ENCODE measurements around the gene POLR2M.

POLR2M gene

DNA sequence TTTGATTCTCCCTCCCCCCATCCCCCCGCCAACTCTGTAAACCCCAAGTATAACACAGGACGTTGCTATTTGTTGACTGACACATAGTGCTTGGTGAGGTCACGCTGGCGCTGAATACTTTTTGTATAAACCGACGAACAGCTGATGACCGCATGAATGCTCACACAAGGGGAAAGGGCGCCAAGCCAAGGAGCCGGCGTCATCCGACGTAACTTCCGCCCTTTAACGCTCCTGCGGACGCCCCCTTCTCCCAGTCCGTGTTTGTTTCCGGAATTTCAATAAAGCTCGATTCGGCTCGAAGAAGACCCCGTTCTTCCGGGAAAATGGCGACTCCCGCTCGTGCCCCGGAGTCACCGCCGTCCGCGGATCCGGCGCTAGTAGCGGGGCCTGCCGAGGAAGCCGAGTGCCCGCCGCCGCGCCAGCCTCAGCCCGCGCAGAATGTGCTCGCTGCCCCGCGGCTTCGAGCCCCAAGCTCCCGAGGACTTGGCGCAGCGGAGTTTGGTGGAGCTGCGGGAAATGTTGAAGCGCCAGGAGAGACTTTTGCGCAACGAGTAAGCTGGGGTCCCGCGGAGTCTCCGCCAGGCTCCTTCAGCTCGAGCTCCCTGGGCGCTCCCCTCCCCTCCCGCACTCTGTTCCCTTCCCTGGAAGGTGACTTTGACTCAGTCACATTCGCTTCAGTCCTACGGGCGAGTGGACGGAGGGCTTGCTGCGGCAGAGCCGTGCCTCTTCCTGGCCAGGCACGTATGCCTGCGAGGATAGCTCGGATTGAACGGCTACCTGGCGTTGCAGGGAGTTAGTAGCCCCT is at the start of gene POLR2M:
Gene POLR2M, plus strand, starts transcription at position 310 of the 805 bp plus-strand sequence. Its CDS starts 129 bp downstream, at position 439.
- peak; percentile 87 to 95 for DNase-seq

DNA sequence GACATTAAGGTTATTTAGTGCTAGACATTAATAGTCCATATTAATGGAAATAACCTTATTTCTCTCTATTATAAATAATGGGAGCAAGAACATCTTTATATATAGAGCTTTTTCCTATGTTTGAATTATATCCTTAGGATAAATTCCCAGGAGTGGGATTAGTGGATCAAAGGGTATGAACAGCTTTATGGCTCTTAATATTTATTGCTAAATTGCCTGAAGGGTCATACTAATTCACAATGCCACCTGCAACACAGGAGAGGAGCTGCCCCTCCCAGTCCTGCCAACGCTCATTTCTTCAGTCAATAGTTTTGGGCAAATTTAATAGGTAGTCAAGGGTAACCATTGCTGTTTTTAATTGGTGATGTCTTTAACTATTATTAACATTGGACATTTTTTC is 48.9 kb upstream of the POLR2M start:
- DNase-seq: no peak

DNA sequence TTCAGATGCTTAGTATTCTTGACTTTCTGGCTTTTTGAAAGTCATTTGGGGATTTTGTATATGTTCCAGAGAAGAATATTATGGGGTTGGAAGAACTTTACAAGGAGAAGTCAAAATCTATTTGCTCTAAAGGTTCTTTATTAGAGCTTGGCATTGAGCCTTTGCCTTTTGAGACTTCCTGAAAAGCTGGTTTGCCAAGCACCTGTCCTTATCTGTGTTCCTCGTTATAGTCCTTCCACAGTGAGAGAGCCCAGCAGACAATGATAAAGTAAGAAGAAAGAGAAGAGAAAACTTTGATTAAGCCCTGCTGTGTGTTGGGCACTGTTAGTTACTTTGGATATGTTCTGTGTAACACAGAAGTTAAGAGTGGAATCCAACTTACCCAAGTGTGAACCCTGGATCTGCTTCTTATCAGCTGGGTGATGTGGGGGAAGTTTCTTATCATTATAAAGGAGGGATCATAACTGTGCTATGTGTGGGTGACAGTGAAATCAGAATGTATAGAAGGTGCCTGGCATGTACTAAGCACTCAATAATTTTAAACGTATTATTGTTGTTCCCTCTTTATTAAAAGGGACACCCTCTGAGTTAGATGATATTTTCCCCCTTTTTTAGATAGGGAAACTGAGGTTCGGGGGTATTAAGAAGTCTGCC is 44.3 kb upstream of the POLR2M start:
- DNase-seq: no peak

DNA sequence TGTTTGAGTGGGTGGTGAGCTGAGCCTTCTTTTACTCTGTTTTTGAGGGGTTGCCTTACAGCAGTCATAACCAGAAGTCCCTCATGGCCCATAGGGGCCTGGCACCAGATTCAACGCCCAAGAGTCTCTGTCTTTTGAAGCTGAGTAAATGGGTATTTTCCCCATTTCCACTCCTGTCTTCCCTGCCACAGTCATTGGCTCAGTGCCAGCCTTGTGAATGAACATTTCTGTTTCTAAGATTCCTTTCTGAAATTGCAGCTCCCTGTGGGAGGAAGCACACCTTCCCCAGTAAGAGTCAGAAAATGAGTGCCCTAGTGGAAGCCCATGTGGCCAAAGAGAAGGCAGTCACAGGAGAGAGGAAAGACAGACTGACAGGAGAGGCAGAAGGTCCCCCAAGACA is 43.7 kb upstream of the POLR2M start:
- no peak for DNase-seq

DNA sequence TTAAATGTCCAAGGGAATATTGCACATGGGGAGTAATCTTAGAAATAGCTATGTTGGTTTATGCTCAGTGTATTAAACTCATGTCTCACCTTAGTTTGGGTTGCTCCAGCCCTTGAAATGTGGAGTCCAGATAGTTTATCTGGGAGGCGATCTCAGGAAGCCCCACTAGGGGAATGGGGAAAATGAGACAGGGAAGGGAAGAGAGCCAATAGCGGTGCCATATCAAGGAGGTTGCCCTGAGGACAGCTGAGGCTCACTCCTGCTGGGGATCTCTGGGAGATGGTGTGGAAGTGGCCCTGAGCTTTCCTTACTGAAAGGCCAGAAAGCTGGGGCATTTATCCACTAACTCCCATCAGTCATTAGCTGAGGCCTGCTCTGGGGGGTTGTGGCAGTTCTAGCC is 43.3 kb upstream of the POLR2M start:
- DNase-seq: no peak

DNA sequence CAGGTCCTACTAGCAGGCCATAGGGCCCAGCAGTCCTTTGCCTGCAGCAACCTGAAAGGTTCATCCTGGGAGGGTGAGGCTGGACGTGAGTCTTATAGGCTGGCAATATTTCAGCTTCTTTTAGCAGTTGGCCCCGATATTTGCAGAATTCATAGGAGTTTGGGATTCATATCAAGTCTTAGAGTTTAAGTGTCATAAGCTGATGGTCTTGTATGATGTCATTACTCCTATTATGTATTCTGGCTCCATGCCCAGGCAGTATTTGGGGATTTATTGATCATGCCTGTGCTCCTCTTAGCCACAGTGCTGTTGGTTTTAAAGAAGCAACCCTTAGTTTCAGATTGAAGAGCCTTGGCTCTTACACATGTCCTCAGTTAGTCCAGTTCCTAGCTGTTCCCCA is 41.3 kb upstream of the POLR2M start:
- no peak for DNase-seq

DNA sequence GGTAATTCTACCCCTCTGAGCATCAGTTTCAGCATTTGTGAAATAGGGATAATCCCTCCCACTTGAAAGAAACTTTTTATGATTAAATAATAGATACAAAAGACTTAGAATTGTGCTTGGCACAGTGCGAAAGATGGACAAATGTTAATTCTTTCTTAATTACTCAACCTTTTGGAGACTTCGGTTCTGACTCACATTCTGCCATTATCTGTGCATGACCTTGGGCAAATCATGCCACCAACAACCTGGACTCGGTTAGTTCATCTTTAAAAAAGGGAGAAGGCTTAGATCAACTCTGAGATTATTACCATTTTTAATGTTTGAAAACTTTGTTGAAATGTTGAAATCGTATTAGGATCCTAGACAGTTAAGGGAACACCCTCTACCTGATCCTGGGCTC is 40.6 kb upstream of the POLR2M start:
- DNase-seq: no peak

DNA sequence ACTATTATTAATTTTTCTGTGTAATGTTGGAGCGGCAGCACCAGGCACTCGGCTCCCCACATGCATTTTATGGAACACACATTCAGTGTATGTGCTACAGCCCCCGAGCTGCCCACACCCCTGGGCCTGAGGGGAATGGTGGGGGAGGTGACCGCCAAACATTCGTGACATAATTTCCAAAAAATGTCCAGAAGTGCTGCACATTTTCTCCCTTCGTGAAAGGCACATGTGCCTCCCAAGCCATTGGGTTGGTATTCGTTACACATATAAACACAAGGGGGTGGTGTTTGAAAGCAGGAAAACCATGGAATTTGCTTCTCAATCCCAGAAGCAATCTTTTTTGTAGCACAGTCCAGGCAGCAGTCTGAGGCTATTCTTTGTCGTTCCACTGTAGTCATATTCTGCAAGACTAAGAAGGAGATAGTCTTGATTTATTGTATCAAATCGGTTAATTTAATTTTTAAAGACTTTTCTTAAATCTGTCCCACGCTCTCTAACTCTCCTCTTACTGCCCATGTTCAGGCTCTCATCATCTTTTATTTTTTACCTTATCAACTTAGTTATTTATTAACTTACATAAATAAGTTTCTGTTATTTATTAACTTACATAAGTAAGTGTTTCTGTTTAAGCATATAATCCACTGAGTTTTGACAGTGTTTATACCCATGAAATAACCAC is 39.2 kb upstream of the POLR2M start:
- DNase-seq: peak; percentile 8 to 41

DNA sequence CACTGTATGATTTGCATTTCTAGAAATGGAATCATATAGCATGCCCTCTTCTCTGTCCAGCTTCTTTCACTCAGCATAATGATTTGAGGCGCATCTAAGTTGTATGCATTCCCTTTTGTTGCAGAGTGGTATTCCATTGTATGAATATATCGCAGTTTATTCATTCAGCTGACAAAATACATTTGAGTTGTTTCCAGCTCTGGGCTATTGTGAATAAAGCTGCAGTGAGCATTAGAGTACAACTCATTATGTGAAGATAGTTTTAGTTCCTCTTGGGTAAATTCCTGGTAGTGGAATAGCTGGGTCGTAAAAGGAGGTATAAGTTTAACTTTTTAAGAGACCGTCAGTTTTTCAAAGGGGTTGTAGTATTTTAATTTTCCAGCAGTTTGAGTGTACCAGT is 38.5 kb upstream of the POLR2M start:
- DNase-seq: no peak

DNA sequence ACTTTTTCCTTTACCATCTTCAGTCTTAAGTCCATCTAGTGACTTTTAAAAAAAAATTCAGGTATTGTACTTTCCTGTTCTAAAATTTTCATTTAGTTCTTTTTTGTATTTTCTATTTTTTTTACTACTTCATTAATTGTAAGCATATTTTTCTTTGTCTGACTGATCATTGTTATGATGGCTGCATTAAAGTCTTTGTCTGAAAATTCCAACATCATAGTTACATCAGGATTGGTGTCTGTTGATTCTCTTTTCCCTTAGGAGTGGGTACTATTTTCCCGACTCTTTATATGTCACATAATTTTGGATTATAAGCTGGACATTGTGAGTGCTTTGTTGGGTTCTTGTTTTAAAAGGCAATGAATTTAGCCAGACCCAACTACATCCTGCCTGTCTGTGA is 34.9 kb upstream of the POLR2M start:
- DNase-seq: no peak

DNA sequence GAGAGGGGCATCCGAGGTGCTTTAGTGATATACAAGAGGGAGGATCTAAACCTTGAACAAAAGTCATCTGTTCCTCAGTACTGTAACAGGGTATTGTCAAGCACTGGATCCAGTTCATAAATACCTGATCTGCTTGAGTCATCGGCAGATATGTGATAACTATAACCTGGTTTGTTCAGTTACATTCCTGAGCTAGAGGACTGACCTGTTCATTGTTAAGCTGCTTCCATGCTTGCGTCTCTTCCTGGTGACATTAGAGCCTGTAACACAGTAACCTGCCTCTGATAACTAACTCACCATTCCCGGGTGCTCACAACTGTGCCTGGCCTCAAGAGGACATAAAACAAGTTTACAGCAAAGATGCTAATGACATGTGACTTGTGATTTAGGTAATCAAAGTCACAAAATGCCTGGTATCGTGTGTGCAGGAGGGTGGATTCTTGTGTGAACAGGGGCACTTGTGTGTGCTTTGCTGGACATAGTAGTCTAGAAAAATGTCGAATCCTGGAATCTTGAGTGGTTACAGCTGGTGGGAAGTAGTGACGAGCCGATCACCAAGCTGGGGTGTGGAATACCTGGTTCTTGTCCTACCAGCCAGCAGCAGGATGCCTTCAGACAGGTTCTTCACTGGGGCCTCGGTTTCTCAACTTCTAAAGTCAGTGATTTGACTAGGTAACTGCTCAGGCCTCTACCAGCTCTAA is 30.9 kb upstream of the POLR2M start:
- DNase-seq: no peak

DNA sequence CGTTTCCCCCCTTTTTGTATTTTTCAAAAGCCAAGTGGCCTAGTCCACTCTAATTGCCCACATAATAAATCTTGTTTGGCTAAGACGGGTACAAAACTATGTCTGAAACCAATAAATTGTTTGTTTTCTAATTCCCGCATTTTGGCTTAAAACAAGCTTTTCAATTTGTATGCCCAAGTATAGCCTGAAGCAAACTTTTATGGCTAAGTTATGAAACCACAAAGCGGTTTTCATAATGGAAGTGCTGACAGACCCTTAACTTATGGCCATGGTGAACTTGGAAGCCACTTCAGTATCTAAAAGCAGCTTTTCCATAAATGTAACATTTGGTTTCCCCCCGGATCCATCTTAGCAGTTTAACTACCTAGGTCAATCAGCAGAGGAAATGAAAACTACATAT is 29.9 kb upstream of the POLR2M start:
- DNase-seq: no peak

DNA sequence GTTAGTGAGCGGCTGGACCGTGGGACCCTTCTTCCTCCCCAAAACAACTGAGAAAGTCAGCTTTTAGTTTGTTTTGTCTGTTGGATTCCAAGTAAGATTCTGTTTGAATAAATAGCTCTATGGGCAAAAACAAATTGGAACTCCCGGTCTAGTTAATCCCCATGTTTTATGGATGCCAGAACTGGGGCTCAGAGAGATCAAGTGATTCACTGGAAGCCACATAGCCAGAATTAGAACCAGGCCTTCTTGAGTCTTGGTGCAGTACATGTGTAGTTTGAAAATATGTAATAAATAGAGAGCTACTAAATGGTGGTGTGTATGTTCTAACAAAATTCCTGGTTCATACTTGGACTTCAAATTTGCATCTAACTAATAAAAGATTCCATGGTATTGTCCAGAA is 29.3 kb upstream of the POLR2M start:
- DNase-seq: no peak

DNA sequence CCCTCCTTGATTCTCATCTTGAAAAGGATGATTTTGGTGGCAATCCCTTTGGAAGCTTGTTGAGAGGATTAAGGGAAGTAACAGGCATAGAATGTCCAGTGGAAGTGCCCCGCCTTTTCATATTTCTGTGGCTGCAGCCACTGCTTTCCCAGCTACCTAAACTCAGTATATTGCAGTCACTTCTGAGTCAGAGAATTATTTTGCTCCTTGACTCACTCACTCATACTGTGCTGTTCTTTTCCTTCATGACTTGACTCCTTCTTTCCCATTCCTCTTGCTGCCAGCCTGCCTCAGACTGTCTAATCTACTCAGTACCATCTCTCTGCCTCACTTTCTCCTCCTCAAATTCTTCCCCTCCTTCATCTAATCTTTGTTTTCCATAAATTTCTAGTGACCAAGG is 26.5 kb upstream of the POLR2M start:
- DNase-seq: no peak

DNA sequence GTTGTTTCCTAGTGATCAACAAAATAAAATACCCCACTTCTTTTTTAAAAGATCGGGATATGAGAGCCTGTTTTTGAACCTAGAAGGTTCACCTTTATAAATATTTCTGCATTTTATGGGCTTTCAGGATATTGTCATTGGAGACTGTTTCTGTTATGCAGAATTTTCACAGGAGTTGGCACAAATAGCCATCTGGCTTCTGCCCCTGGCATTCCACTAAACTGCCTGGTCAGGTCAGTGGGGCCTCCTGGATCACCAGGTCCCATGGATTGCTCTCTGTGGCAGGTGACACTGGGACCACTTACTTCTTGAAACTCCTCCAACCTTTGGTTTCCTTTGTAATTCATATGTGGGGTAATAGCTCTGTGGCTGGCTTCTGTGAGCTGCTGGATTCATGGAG is 25.5 kb upstream of the POLR2M start:
- DNase-seq: no peak

DNA sequence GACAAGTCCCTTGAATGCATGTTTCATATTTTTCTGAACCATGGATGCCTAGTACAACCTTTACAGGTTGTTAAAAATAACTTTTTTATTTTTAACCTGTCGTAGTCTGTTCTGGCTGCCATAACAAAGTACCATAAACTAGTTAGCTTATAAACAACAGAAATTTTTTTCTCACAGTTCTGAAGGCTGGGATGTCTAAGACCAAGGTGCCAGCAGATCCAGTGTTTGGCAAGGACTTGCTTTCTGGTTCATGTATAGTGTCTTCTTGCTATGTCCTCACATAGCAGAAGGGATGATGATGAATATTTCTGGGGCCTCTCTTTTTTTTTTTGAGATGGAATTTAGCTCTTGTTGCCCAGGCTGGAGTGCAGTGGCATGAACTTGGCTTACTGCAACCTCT is 23.0 kb upstream of the POLR2M start:
- DNase-seq: no peak

DNA sequence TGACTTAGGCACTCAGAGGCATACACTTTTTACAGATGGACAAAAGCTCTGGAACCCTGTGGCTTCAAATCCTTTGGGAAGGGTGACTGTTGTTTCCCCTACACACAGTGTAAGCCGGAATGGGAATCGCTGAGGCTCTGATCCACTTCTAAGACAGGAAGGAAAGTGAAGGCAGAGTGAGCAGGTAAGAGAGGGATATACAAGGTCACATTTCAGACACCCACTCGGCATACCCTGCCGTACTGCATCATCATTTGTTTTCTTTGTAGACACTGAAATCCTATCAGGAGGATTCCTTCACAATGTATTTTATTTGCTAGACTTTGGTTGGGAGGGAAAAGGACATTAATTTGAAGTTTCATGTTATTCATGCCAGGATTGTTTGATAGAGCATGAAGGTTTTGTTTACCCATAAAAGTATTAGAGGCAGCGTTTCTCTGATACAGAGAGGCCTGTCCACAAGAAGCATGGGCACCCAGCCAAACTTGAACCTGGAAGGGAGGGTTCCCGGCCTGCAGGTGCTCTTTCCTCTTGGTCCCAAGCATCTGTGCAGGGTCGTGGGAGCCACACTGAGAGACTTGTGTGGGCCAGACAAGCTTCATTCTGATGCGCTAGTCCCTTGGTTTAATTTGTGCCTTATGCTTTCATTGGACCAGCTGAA is 21.9 kb upstream of the POLR2M start:
- no peak for DNase-seq

DNA sequence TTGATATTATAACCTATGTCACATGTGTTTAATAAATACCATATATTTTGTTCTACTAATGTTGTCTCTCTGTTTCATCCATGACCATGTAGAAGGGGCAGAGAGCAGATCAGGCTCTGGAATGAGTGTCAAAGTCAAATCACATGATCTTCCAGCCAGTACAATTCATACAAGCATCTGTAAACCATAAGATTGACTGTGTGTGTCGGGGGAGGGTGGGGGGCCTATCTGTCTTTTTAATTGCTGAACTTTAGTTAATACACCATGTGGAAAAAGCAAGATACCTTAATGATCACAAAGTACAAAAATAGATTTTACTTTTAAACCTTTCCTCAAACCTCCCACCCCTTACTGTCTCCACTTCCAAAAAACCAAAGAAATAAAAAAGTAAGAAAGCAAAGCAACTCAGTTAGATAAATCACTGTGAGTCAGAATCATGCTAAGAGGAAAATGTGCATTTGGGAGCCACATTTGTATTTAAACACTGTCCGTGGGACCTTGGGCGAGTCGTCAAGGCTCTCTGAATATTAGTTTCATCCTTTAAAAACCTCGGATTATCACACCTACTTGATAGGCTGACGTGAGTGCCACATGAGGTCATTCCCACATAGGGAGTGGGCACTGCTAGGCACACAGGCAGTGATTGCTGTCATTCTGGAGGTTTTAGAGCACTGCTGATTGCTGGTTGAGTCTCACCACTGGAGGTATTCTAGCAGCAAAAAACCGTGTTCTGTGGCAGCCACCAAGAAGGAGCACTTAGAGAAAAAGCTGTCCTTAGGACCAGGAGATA is 21.0 kb upstream of the POLR2M start:
- DNase-seq: no peak

DNA sequence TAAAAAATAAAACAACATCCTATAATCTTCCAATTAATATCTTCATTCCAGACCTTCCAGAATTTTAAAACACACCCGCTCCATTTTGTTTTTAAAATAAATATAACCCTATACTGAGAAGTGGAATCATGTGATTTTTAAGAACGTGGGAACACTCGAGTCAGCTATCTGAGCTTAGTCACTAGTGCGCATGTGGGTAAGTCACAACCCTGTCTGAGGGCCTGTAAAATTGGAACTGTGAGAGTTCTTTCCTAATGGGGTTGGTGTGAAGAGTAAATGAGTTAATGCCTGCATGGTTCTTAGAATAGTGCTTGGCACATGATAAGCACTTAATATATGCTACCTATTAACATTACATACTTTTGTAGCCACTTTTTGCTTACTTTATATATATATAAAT is 19.9 kb upstream of the POLR2M start:
- no peak for DNase-seq

DNA sequence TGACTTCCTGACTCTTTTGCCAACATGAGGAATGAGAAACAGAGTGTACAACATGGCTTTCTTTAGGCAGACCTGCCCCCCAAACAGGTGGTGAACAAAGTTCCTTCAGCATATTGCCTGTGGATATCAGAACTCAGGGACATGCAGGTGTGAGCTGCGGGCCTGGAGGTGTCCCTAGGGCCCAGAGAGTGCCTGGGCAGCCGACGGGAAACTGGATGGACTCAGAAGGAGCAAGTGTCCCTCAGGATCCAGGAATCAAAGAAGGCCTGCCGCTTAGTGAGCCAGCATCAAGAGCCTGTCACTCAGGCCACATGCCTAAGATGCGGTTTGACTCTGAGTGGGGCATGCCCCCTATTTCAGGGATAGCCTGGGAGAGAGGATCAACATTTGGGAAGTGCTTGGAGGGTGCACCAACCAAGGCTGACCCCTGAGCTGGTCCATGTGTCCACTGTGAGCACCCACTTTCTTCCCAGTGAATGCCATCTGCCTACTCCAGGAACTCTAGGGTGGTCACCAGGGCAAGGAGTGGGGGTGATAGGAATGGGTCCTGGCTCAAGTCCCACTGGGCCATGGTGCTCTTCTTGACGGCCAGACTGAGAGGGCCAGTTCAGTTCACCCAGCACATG is 16.1 kb upstream of the POLR2M start:
- DNase-seq: no peak

DNA sequence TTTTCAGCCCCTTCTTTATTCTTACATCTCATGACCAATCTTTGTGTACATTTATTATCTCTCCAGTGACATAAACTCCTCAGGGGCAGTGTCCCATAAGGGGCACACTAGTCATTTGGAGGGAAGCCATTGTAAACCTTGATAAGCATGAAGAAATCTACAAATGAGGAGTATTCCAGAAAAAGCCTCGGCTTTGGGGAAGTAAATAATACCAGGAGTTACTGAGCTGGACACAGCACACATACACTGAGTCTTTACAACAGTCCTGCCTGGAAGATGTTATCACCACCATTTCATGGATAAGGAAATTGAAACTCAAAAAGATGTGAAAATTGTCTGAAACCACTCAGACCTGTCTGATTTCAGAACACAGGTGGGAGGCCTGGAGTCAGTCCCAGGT is 15.4 kb upstream of the POLR2M start:
- DNase-seq: no peak

DNA sequence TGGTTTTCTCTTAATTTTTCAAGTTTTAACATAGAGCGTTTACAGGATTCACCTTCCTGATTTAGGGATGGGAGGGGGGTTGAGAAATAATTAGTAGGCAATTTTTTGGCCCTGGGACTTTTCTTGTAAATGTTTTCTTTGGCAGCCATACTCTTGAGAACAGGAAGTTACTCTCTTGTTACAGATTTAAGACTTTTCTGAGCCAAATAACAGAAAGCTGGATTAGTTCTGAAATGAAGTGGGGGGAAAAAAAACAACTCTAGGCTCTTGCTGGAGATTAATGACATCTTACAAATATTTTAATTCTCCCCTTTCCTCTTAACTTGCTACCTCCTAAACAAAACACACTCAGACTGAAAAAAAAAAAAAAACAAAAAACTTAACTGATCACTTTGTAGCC is 13.8 kb upstream of the POLR2M start:
- no peak for DNase-seq
